Measurements from ENCODE around the gene PGAP2.
A peak's percentile ranks its signal among the peaks of the same experiment; 100 is the strongest.

Gene PGAP2

DNA sequence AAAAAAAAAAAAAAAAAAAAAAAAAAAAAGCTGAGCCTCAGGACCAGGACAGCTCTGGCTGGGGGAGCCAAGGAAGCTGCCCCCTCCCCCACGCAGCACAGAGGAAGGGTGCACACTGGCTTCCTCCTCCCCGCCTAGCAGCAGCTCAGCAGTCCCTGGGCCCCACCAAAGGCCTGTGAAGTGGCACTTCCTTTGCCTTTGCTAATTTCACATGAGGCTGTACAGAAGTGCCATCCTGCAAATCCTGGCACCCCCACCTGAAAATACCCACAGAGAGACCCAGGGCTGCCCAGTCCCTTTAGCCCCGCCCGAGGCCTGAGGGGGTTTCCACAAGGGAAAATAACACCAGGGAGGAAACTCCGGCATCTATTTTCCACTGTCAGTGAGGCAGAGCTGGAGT, 28.5 kb downstream of the PGAP2 start:
- Histone ChIP-seq H3K4me2 (ENCODE audit: insufficient read depth, low read length, poor library complexity, severe bottlenecking) (no peak overlapping the region), H4K8ac (ENCODE audit: low read depth, low read length) (no peak overlapping the region), H2AK5ac (ENCODE audit: low read depth, low read length) (no peak overlapping the region), H2BK15ac (ENCODE audit: low read length) (no peak overlapping the region), H3K27me3 (ENCODE audit: control insufficient read depth in 3 of 3, insufficient read depth in 3 of 3, low read depth in 1 of 3, low read length in 3 of 3) (no peaks in the 10 kb centered on the region), H3K36me3 (replicated peaks in 1 of 2; ENCODE audit: control insufficient read depth in 2 of 2, insufficient read depth in 2 of 2, low read length in 2 of 2) (peaks cover 2 to 51% of the 10 kb centered on the region in 2 donors), H3K14ac (ENCODE audit: low read length) (no peak overlapping the region), H3K4me1 (ENCODE audit: control insufficient read depth in 2 of 2, insufficient read depth in 1 of 2, low read depth in 1 of 2, low read length in 2 of 2) (peaks cover 7 to 21% of the 10 kb centered on the region in 2 donors), H3K23ac (ENCODE audit: low read depth, low read length, poor library complexity) (peak overlapping the region; percentile 8), H2BK5ac (ENCODE audit: low read length) (no peak overlapping the region), H3K27ac (replicated peaks; ENCODE audit: low read length) (no peak overlapping the region), H4K91ac (ENCODE audit: low read depth, low read length, poor library complexity) (no peak overlapping the region), H3K9me3 (replicated peaks in 1 of 2; ENCODE audit: control insufficient read depth in 2 of 2, insufficient read depth in 1 of 2, low read depth in 1 of 2, low read length in 2 of 2) (no peaks in the 10 kb centered on the region), H3K4me3 (ENCODE audit: low read length in 2 of 2) (no peak overlapping the region), H2BK120ac (ENCODE audit: low read depth, low read length) (no peak overlapping the region), H2AFZ (ENCODE audit: low read length) (no peak overlapping the region), H3K79me1 (ENCODE audit: low read depth, low read length) (peaks cover 7% of the 10 kb centered on the region), H3K18ac (ENCODE audit: low read length) (no peak overlapping the region), H3K9ac (ENCODE audit: low read depth, low read length, poor library complexity) (no peak overlapping the region), H2BK12ac (ENCODE audit: low read length) (no peak overlapping the region), H3K4ac (ENCODE audit: low read length) (no peak overlapping the region)
- no CpG with 5 or more reads among the region's 5 CpGs for WGBS, 2 donors (ENCODE audit: extremely low coverage in 2 of 2, insufficient read length in 2 of 2, insufficient replicate concordance in 1 of 2)
- DNase-seq (ENCODE audit: low spot score), result no peak

- H3K4me3 ChIP-seq (ENCODE audit: low read length in 2 of 2), result no peak overlapping the region
- H3K36me3 ChIP-seq (replicated peaks in 1 of 2; ENCODE audit: control insufficient read depth in 2 of 2, insufficient read depth in 2 of 2, low read length in 2 of 2), result peaks cover 2 to 42% of the 10 kb centered on the region in 2 donors
- no CpG with 5 or more reads among the region's 1 CpG for WGBS, 2 donors (ENCODE audit: extremely low coverage in 2 of 2, insufficient read length in 2 of 2, insufficient replicate concordance in 1 of 2)
These were observed 29.4 kb downstream of the PGAP2 start for GRCh38 chr11:3837793-3838192.

DNA sequence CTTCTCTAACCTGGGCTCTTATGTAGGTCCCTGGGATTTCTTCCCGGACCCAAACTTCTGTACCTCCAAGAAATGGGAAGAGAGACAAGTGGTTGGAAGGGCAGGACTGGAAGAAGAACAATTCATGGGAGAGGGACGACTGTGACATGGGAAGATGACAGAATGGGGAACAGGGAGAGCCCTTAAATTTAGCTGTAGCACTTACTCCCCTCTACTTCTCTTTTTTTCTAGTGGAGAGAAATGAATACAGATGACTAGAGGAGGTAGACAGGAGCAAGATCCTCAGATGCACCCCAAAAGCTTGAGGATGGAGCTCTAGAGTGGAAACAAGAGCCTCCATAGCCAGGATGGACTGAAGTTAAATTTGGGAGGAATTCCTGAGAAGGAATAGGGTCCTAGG, 30.1 kb downstream of the PGAP2 start:
- WGBS, 2 donors (ENCODE audit: extremely low coverage in 2 of 2, insufficient read length in 2 of 2, insufficient replicate concordance in 1 of 2), result no CpG with 5 or more reads among the region's 2 CpGs
- no peak for DNase-seq (ENCODE audit: low spot score)
- H3K4me2 ChIP-seq (ENCODE audit: insufficient read depth, low read length, poor library complexity, severe bottlenecking), result no peak overlapping the region
- no peak overlapping the region for H2BK120ac ChIP-seq (ENCODE audit: low read depth, low read length)
- H3K18ac ChIP-seq (ENCODE audit: low read length), result no peak overlapping the region
- H3K27me3 ChIP-seq (ENCODE audit: control insufficient read depth in 3 of 3, insufficient read depth in 3 of 3, low read depth in 1 of 3, low read length in 3 of 3), result no peaks in the 10 kb centered on the region
- H3K9me3 ChIP-seq (replicated peaks in 1 of 2; ENCODE audit: control insufficient read depth in 2 of 2, insufficient read depth in 1 of 2, low read depth in 1 of 2, low read length in 2 of 2), result peaks cover 0 to 2% of the 10 kb centered on the region in 2 donors
- no peak overlapping the region for H3K4me3 ChIP-seq (ENCODE audit: low read length in 2 of 2)
- no peak overlapping the region for H3K4ac ChIP-seq (ENCODE audit: low read length)
- no peak overlapping the region for H4K8ac ChIP-seq (ENCODE audit: low read depth, low read length)
- H4K91ac ChIP-seq (ENCODE audit: low read depth, low read length, poor library complexity), result no peak overlapping the region
- peaks cover 0 to 36% of the 10 kb centered on the region in 2 donors for H3K36me3 ChIP-seq (replicated peaks in 1 of 2; ENCODE audit: control insufficient read depth in 2 of 2, insufficient read depth in 2 of 2, low read length in 2 of 2)
- H3K4me1 ChIP-seq (ENCODE audit: control insufficient read depth in 2 of 2, insufficient read depth in 1 of 2, low read depth in 1 of 2, low read length in 2 of 2), result peaks cover 6 to 21% of the 10 kb centered on the region in 2 donors
- H3K27ac ChIP-seq (replicated peaks; ENCODE audit: low read length), result no peak overlapping the region
- H3K23ac ChIP-seq (ENCODE audit: low read depth, low read length, poor library complexity), result no peak overlapping the region
- no peak overlapping the region for H3K14ac ChIP-seq (ENCODE audit: low read length)
- no peak overlapping the region for H2AFZ ChIP-seq (ENCODE audit: low read length)
- peaks cover 7% of the 10 kb centered on the region for H3K79me1 ChIP-seq (ENCODE audit: low read depth, low read length)
- no peak overlapping the region for H2AK5ac ChIP-seq (ENCODE audit: low read depth, low read length)
- H2BK12ac ChIP-seq (ENCODE audit: low read length), result no peak overlapping the region
- H2BK5ac ChIP-seq (ENCODE audit: low read length), result no peak overlapping the region
- H3K9ac ChIP-seq (ENCODE audit: low read depth, low read length, poor library complexity), result no peak overlapping the region
- no peak overlapping the region for H2BK15ac ChIP-seq (ENCODE audit: low read length)

More at GRCh38 chr11:3837793-3838192, 29.4 kb downstream of the PGAP2 start:
- Histone ChIP-seq H3K9ac (ENCODE audit: low read depth, low read length, poor library complexity) (no peak overlapping the region), H2BK5ac (ENCODE audit: low read length) (no peak overlapping the region), H3K18ac (ENCODE audit: low read length) (no peak overlapping the region), H4K91ac (ENCODE audit: low read depth, low read length, poor library complexity) (no peak overlapping the region), H3K4me1 (ENCODE audit: control insufficient read depth in 2 of 2, insufficient read depth in 1 of 2, low read depth in 1 of 2, low read length in 2 of 2) (peaks cover 6 to 21% of the 10 kb centered on the region in 2 donors), H3K4ac (ENCODE audit: low read length) (no peak overlapping the region), H4K8ac (ENCODE audit: low read depth, low read length) (no peak overlapping the region), H3K14ac (ENCODE audit: low read length) (no peak overlapping the region), H2AK5ac (ENCODE audit: low read depth, low read length) (no peak overlapping the region), H2BK120ac (ENCODE audit: low read depth, low read length) (no peak overlapping the region), H2BK15ac (ENCODE audit: low read length) (no peak overlapping the region), H3K23ac (ENCODE audit: low read depth, low read length, poor library complexity) (no peak overlapping the region), H3K27me3 (ENCODE audit: control insufficient read depth in 3 of 3, insufficient read depth in 3 of 3, low read depth in 1 of 3, low read length in 3 of 3) (no peaks in the 10 kb centered on the region), H3K27ac (replicated peaks; ENCODE audit: low read length) (no peak overlapping the region), H3K9me3 (replicated peaks in 1 of 2; ENCODE audit: control insufficient read depth in 2 of 2, insufficient read depth in 1 of 2, low read depth in 1 of 2, low read length in 2 of 2) (peaks cover 0 to 2% of the 10 kb centered on the region in 2 donors), H3K79me1 (ENCODE audit: low read depth, low read length) (peaks cover 7% of the 10 kb centered on the region), H3K4me2 (ENCODE audit: insufficient read depth, low read length, poor library complexity, severe bottlenecking) (no peak overlapping the region), H2BK12ac (ENCODE audit: low read length) (no peak overlapping the region), H2AFZ (ENCODE audit: low read length) (no peak overlapping the region)
- DNase-seq (ENCODE audit: low spot score), result no peak

DNA sequence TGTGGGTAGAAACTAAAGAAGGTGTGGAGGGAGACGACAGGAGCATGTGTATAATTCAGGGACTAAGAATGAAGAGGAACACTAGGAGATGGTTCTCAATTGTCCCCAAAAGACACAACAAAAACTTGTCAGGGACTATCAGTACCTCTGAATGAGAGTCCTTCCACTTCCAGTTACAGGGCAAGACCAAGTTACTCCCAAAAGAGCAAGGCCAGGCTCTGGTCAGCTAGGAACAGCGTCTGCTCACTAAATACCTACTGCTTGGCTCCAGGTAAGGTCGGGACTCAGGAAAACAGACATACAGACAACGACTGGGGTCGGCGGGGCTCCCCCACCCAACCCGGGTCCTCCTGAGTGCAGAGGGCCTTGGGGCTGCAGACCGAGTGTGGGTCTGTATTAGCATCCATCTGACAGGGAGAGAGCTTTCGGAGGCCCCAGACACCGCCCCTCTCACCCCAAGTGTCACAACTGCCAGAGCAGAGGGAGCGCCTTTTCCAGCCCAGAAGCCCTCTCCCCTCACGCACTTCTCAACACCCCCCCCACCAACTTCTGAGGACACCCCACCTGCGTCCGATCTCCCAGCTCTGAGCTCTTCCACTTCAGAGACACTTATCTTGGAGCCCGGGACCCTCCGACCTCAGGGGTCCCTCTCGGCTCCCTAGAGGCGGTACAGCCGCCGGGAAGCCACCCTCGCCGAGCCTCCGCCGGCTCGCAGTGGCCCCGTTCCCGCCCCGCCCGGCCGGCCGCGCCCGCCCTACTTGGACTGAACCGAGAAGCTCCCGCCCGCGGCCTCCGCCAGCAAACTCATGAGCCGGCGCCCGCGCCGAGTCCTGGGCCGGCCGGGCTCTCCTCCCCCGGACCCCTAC, 31.9 kb downstream of the PGAP2 start:
- Histone ChIP-seq H3K4ac (ENCODE audit: low read length) (peak overlapping the region; percentile 24), H3K14ac (ENCODE audit: low read length) (peak overlapping the region; percentile 78), H2BK120ac (ENCODE audit: low read depth, low read length) (no peak overlapping the region), H2AK5ac (ENCODE audit: low read depth, low read length) (peak overlapping the region; percentile 24), H3K79me1 (ENCODE audit: low read depth, low read length) (peaks cover 7% of the 10 kb centered on the region), H2BK15ac (ENCODE audit: low read length) (no peak overlapping the region), H3K4me1 (ENCODE audit: control insufficient read depth in 2 of 2, insufficient read depth in 1 of 2, low read depth in 1 of 2, low read length in 2 of 2) (peaks cover 6 to 21% of the 10 kb centered on the region in 2 donors), H3K9me3 (replicated peaks in 1 of 2; ENCODE audit: control insufficient read depth in 2 of 2, insufficient read depth in 1 of 2, low read depth in 1 of 2, low read length in 2 of 2) (peaks cover 0 to 2% of the 10 kb centered on the region in 2 donors), H3K36me3 (replicated peaks in 1 of 2; ENCODE audit: control insufficient read depth in 2 of 2, insufficient read depth in 2 of 2, low read length in 2 of 2) (peaks cover 0 to 21% of the 10 kb centered on the region in 2 donors), H4K91ac (ENCODE audit: low read depth, low read length, poor library complexity) (no peak overlapping the region), H2BK5ac (ENCODE audit: low read length) (no peak overlapping the region), H4K8ac (ENCODE audit: low read depth, low read length) (no peak overlapping the region), H3K18ac (ENCODE audit: low read length) (peak overlapping the region; percentile 63), H3K23ac (ENCODE audit: low read depth, low read length, poor library complexity) (peak overlapping the region; percentile 27), H3K9ac (ENCODE audit: low read depth, low read length, poor library complexity) (peak overlapping the region; percentile 80), H2AFZ (ENCODE audit: low read length) (peak overlapping the region; percentile 94), H3K27ac (replicated peaks; ENCODE audit: low read length) (no peak overlapping the region), H2BK12ac (ENCODE audit: low read length) (no peak overlapping the region), H3K27me3 (ENCODE audit: control insufficient read depth in 3 of 3, insufficient read depth in 3 of 3, low read depth in 1 of 3, low read length in 3 of 3) (peaks cover 0 to 5% (median 0%) of the 10 kb centered on the region in 3 experiments), H3K4me3 (ENCODE audit: low read length in 2 of 2) (peak overlapping the region; percentile 74 to 88), H3K4me2 (ENCODE audit: insufficient read depth, low read length, poor library complexity, severe bottlenecking) (peak overlapping the region; percentile 55)
- WGBS, 2 donors (ENCODE audit: extremely low coverage in 2 of 2, insufficient read length in 2 of 2, insufficient replicate concordance in 1 of 2), result 100% methylated on average over 1 of the region's 46 CpGs; no CpG with 5 or more reads in 1 of the 2 donors
- DNase-seq (ENCODE audit: low spot score), result peak; percentile 63

All from neuronal stem cell (in vitro differentiated cells).